HG02943 (cell line): ENCODE measurements around the gene EN2.

Experiments
- ATAC-seq: cut with Tn5 transposase; IDR thresholded peaks from one replicate; pipeline ENCODE4 v1.9.1; 2021; ENCODE audit warnings: mild to moderate bottlenecking, low read depth, moderate library complexity; ENCODE audit not compliant: unreplicated experiment

The EN2 gene

GRCh38 chr7:155458111-155458877, at the start of gene EN2:
Gene EN2, plus strand, starts transcription at chr7:155458129. Its CDS starts 249 bp downstream, at chr7:155458378.
- ATAC-seq: no peak

GRCh38 chr7:155408651-155409586, 49.0 kb upstream of the EN2 start:
- ATAC-seq: no peak

GRCh38 chr7:155409980-155410379, 47.9 kb upstream of the EN2 start:
- ATAC-seq: no peak

- no peak for ATAC-seq
Observed at GRCh38 chr7:155410431-155410830, 47.5 kb upstream of the EN2 start.

GRCh38 chr7:155411718-155412415, 46.1 kb upstream of the EN2 start:
- no peak for ATAC-seq

- peak; percentile 78 for ATAC-seq
Observed at GRCh38 chr7:155412416-155413253, 45.3 kb upstream of the EN2 start.

- ATAC-seq: no peak
Observed at GRCh38 chr7:155414547-155415492, 43.1 kb upstream of the EN2 start.

GRCh38 chr7:155416646-155417380, 41.1 kb upstream of the EN2 start:
- ATAC-seq: no peak

- ATAC-seq: no peak
Observed at GRCh38 chr7:155418304-155418703, 39.6 kb upstream of the EN2 start.

- no peak for ATAC-seq
Observed at GRCh38 chr7:155418941-155419755, 38.8 kb upstream of the EN2 start.

- no peak for ATAC-seq
Observed at GRCh38 chr7:155420116-155420515, 37.8 kb upstream of the EN2 start.

GRCh38 chr7:155422151-155422550, 35.8 kb upstream of the EN2 start:
- no peak for ATAC-seq

- no peak for ATAC-seq
Observed at GRCh38 chr7:155422599-155423336, 35.2 kb upstream of the EN2 start.

- ATAC-seq: no peak
Observed at GRCh38 chr7:155423337-155424285, 34.3 kb upstream of the EN2 start.

GRCh38 chr7:155424301-155425010, 33.5 kb upstream of the EN2 start:
- no peak for ATAC-seq
